A549 (cell line): ENCODE measurements around the gene PCDHA1. TPM values are rescaled to one million over a fixed set of nuclear protein-coding genes. Genes with fewer than 3 reads are reported as not detected.

ENCODE experiments used
- ATAC-seq, 2 experiments: fragments of 200-7000 bp in 1 of 2; fragments of >200 bp in 1 of 2; cut with Nextera tagmentation in 1 of 2; cut with Tn5 transposase in 1 of 2; 3 replicates each; pipeline versions ENCODE4 v1.8.0 to v1.9.1; 2018 to 2020; ENCODE audit warnings: mild to moderate bottlenecking in 1 of 2, moderate library complexity in 1 of 2
- CTCF ChIA-PET: fragments of 300-600 bp; sonication (Branson Sonifier 250); formaldehyde crosslinking; extraction: SDS; loops from one replicate; lab custom pipeline; 2021; ENCODE audit warnings: antibody characterized with exemption, inconsistent platforms; lab: Yijun Ruan, JAX
- POLR2A ChIA-PET: fragments of 350-600 bp; formaldehyde crosslinking; extraction: SDS; loops from one replicate; lab custom pipeline; 2021; ENCODE audit warnings: antibody characterized with exemption, inconsistent platforms; lab: Yijun Ruan, JAX
- DNase-seq, 2 experiments: peaks; one replicate each; pipeline versions ENCODE4 v3.0.0 to v3.0.0-alpha.2; 2011 to 2016; ENCODE audit warnings: low read depth in 1 of 2, low spot score in 1 of 2
- FAIRE-seq: peaks from 2 replicates; lab custom pipeline; 2011; peaks lifted over from hg19 to GRCh38; lab: Jason Lieb, UNC
- H3K27ac ChIP-seq, 2 experiments: fragments of >200 bp; sonication (Bioruptor Twin); formaldehyde crosslinking; 3 replicates each; pipeline ENCODE4 v1.5.1; 2016 to 2017
- H3K4me1 ChIP-seq: fragments of >200 bp; sonication (Bioruptor Twin); formaldehyde crosslinking; 3 replicates; pipeline ENCODE4 v1.6.1; 2016
- H3K4me2 ChIP-seq: fragments of >200 bp; sonication (Bioruptor Twin); formaldehyde crosslinking; 3 replicates; pipeline ENCODE4 v1.6.1; 2016
- H3K4me3 ChIP-seq: fragments of >200 bp; sonication (Bioruptor Twin); formaldehyde crosslinking; 3 replicates; pipeline ENCODE4 v1.5.1; 2016
- H3K9me3 ChIP-seq: fragments of >200 bp; sonication (Bioruptor Twin); formaldehyde crosslinking; 3 replicates; pipeline ENCODE4 v1.6.1; 2016
- CBX2 ChIP-seq: fragments of 200-600 bp; sonication (generic); IDR thresholded peaks from 2 replicates; pipeline ENCODE4 v1.6.1; 2016; ENCODE audit warnings: low read depth, mild to moderate bottlenecking, borderline replicate concordance
- CBX8 ChIP-seq: fragments of 200-600 bp; sonication (generic); IDR thresholded peaks from 2 replicates; pipeline ENCODE4 v1.6.1; 2016
- CTCF ChIP-seq: fragments of >200 bp; sonication (Bioruptor Twin); formaldehyde crosslinking; IDR thresholded peaks from 3 replicates; pipeline ENCODE4 v1.5.1; 2016
- EHF ChIP-seq: fragments of 250-450 bp; sonication (Bioruptor Pico); IDR thresholded peaks from 2 replicates; pipeline ENCODE4 v1.5.0; 2020; ENCODE audit warnings: mild to moderate bottlenecking
- EHMT2 ChIP-seq: fragments of 200-600 bp; sonication (generic); IDR thresholded peaks from 2 replicates; pipeline ENCODE4 v1.6.1; 2016; ENCODE audit warnings: antibody characterized with exemption, low read depth, mild to moderate bottlenecking, moderate library complexity
- ESRRA ChIP-seq: fragments of 150-350 bp; IDR thresholded peaks from 2 replicates; pipeline ENCODE4 v1.6.1; 2014; ENCODE audit warnings: mild to moderate bottlenecking, low read length, borderline replicate concordance
- FOSB ChIP-seq: fragments of 250-450 bp; sonication (Bioruptor Pico); IDR thresholded peaks from 2 replicates; pipeline ENCODE4 v1.5.0; 2020; ENCODE audit warnings: mild to moderate bottlenecking, moderate library complexity
- FOSL2 ChIP-seq, 2 experiments: fragments of 450-650 bp in 1 of 2; fragments of >200 bp in 1 of 2; sonication (Bioruptor Twin) in 1 of 2; formaldehyde crosslinking; IDR thresholded peaks; 2 replicates each; pipeline versions ENCODE4 v1.5.0 to v1.6.1; 2016 to 2020; ENCODE audit warnings: mild to moderate bottlenecking in 1 of 2, moderate library complexity in 1 of 2
- FOXS1 ChIP-seq: fragments of 250-450 bp; sonication (Bioruptor Pico); IDR thresholded peaks from 2 replicates; pipeline ENCODE4 v1.5.0; 2020; ENCODE audit warnings: mild to moderate bottlenecking, moderate library complexity
- HEYL ChIP-seq: fragments of 250-450 bp; sonication (Bioruptor Pico); IDR thresholded peaks from 2 replicates; pipeline ENCODE4 v1.8.0; 2021; ENCODE audit warnings: mild to moderate bottlenecking, moderate library complexity
- HMGXB4 ChIP-seq: fragments of 250-450 bp; sonication (Bioruptor Pico); IDR thresholded peaks from 2 replicates; pipeline ENCODE4 v1.5.0; 2021; ENCODE audit warnings: mild to moderate bottlenecking, moderate library complexity, borderline replicate concordance
- HOXB13 ChIP-seq: fragments of 250-450 bp; sonication (Bioruptor Pico); IDR thresholded peaks from 2 replicates; pipeline ENCODE4 v1.5.0; 2020; ENCODE audit warnings: low read depth, mild to moderate bottlenecking, moderate library complexity
- HOXB5 ChIP-seq: fragments of 250-450 bp; sonication (Bioruptor Pico); IDR thresholded peaks from 2 replicates; pipeline ENCODE4 v1.5.0; 2020; ENCODE audit warnings: mild to moderate bottlenecking, moderate library complexity
- JUN ChIP-seq, 2 experiments: fragments of >200 bp; sonication (Bioruptor Twin); formaldehyde crosslinking; IDR thresholded peaks; 2 replicates in 1 of 2; 3 replicates in 1 of 2; pipeline ENCODE4 v1.6.1; 2016 to 2017
- JUNB ChIP-seq: fragments of >200 bp; sonication (Bioruptor Twin); formaldehyde crosslinking; IDR thresholded peaks from 2 replicates; pipeline ENCODE4 v1.6.1; 2016
- KDM5A ChIP-seq: fragments of 200-600 bp; sonication (generic); IDR thresholded peaks from 2 replicates; pipeline ENCODE4 v1.6.1; 2016; ENCODE audit warnings: antibody characterized with exemption, mild to moderate bottlenecking
- MAZ ChIP-seq: fragments of 150-350 bp; IDR thresholded peaks from 2 replicates; pipeline ENCODE4 v1.6.1; 2014; ENCODE audit warnings: antibody characterized with exemption, low read depth, low read length, borderline replicate concordance
- MYC ChIP-seq: IDR thresholded peaks from 2 replicates; pipeline ENCODE4 v1.6.1; 2012; ENCODE audit warnings: mild to moderate bottlenecking, inconsistent platforms, low read length, improper control_type of control experiment, borderline replicate concordance
- NPAS2 ChIP-seq: fragments of 250-450 bp; sonication (Bioruptor Pico); IDR thresholded peaks from 2 replicates; pipeline ENCODE4 v1.8.0; 2022; ENCODE audit warnings: mild to moderate bottlenecking, moderate library complexity, borderline replicate concordance
- PHF8 ChIP-seq: fragments of 200-600 bp; sonication (generic); IDR thresholded peaks from 2 replicates; pipeline ENCODE4 v1.6.1; 2016; ENCODE audit warnings: low read depth, mild to moderate bottlenecking, antibody characterized with exemption, moderate library complexity, borderline replicate concordance
- POLR2A ChIP-seq: IDR thresholded peaks from 2 replicates; pipeline ENCODE4 v1.6.1; 2012; ENCODE audit warnings: mild to moderate bottlenecking, low read length
- POLR2AphosphoS2 ChIP-seq: conservative IDR thresholded peaks from 2 replicates; pipeline ENCODE4 v1.6.1; 2012; ENCODE audit warnings: low read length, improper control_type of control experiment, inconsistent platforms
- RAD21 ChIP-seq, 2 experiments: fragments of >200 bp in 1 of 2; sonication (Bioruptor Twin) in 1 of 2; formaldehyde crosslinking in 1 of 2; IDR thresholded peaks in 1 of 2; conservative IDR thresholded peaks in 1 of 2; 2 replicates in 1 of 2; 3 replicates in 1 of 2; pipeline ENCODE4 v1.6.1; 2012 to 2018; ENCODE audit warnings: inconsistent platforms in 1 of 2
- RARB ChIP-seq: fragments of 250-450 bp; sonication (Bioruptor Pico); IDR thresholded peaks from 2 replicates; pipeline ENCODE4 v1.8.0; 2021; ENCODE audit warnings: mild to moderate bottlenecking, moderate library complexity
- RFX5 ChIP-seq: fragments of 450-650 bp; IDR thresholded peaks from 2 replicates; pipeline ENCODE4 v1.7.1; 2014; ENCODE audit warnings: antibody characterized with exemption, mild to moderate bottlenecking, moderate library complexity
- SMC3 ChIP-seq: fragments of >200 bp; sonication (Bioruptor Twin); formaldehyde crosslinking; IDR thresholded peaks from 3 replicates; pipeline ENCODE4 v1.6.1; 2018; ENCODE audit warnings: inconsistent platforms
- TFCP2L1 ChIP-seq: fragments of 250-450 bp; sonication (Bioruptor Pico); IDR thresholded peaks from 2 replicates; pipeline ENCODE4 v1.5.0; 2021; ENCODE audit warnings: mild to moderate bottlenecking
- TP53 ChIP-seq: fragments of 250-450 bp; sonication (Bioruptor Pico); IDR thresholded peaks from 2 replicates; pipeline ENCODE4 v1.5.0; 2021; ENCODE audit warnings: mild to moderate bottlenecking, moderate library complexity
- ZNF302 ChIP-seq: fragments of 250-450 bp; sonication (Bioruptor Pico); IDR thresholded peaks from 2 replicates; pipeline ENCODE4 v1.9.0; 2021; ENCODE audit warnings: inconsistent platforms, mild to moderate bottlenecking, moderate library complexity
- ZSCAN20 ChIP-seq: fragments of 250-450 bp; sonication (Bioruptor Pico); IDR thresholded peaks from 2 replicates; pipeline ENCODE4 v1.8.0; 2022; ENCODE audit warnings: mild to moderate bottlenecking, moderate library complexity
- WGBS: methylation state at CpG from one replicate; pipeline ENCODE4 v1.1.6; 2017; ENCODE audit errors: missing lambda C conversion rate; 5-methylcytosine and 5-hydroxymethylcytosine counted together
- polyA plus RNA-seq, 4 experiments: library from polyadenylated mRNA; depleted of rRNA in 3 of 4; stranded (reverse); fragments of >200 nt; fragmentation: RNase III in 1 of 4; extraction: RNeasy Plus Mini Kit Qiagen cat#74134 plus additional on column Dnase treatment in 1 of 4; gene quantifications; 2 replicates in 3 of 4; 3 replicates in 1 of 4; pipeline ENCODE4 v1.2.3, GENCODE V29; 2011 to 2017

The PCDHA1 gene
- polyA plus RNA-seq, 2 of the 4 experiments (the other 2 are of a cell fraction): 0.13 to 0.52 TPM

- no peak for TF ChIP-seq MAZ
- no peak for TF ChIP-seq JUN (IDR thresholded peaks at IDR 0.05)
- TF ChIP-seq POLR2AphosphoS2: no peak
- peak; percentile 87 for TF ChIP-seq HOXB13 (CRISPR knock-in tag)
- no peak for TF ChIP-seq FOSL2 (IDR thresholded peaks at IDR 0.05)
- peak; percentile 38; the same call in 1 of the 2 replicates for TF ChIP-seq FOSL2 (CRISPR knock-in tag; IDR thresholded peaks at IDR 0.05)
- no peak for TF ChIP-seq PHF8
- peak; percentile 92 for TF ChIP-seq RAD21 (conservative IDR thresholded peaks at IDR 0.05 in 1 of 2, IDR thresholded peaks at IDR 0.05 in 1 of 2)
- TF ChIP-seq HOXB5 (CRISPR knock-in tag): 0 out of 2 replicates have a peak, but pooled peaks have one; percentile 62
- no peak for TF ChIP-seq TP53 (CRISPR knock-in tag)
- no peak for TF ChIP-seq KDM5A
- no peak for TF ChIP-seq CBX8
- TF ChIP-seq POLR2A: peak; percentile 55
- TF ChIP-seq EHF (CRISPR knock-in tag): peak; percentile 69; the same call in 1 of the 2 replicates
- peak; percentile 53; the same call in 1 of the 2 replicates for TF ChIP-seq ZSCAN20 (CRISPR knock-in tag)
These were observed 255.0 kb downstream of the PCDHA1 start (continued) for GRCh38 chr5:141040771-141041426.

GRCh38 chr5:141041427-141041785 is 255.5 kb downstream of the PCDHA1 start:
- no peak overlapping the region for H3K27ac ChIP-seq
- ChIA-PET POLR2A (interaction anchor here (2.4 kb wide), 2 partner anchors 115 to 166 kb away, joined by 26 to 30 read pairs; partner anchors contain the start of genes PCDHA12 and PCDHAC1), CTCF (interaction anchor here (0.7 to 5.5 kb wide), 40 partner anchors 9 to 523 kb away, joined by 3 to 77 read pairs (median 6); partner anchors contain the start of genes PCDHA1, PCDHA11, PCDHA12 and PCDHA3)
- no peak for DNase-seq
- TF ChIP-seq RARB (CRISPR knock-in tag) (no peak), EHMT2 (no peak), ZNF302 (no peak), HEYL (no peak), FOSB (CRISPR knock-in tag) (no peak), HMGXB4 (CRISPR knock-in tag) (no peak), RFX5 (no peak), PHF8 (no peak), SMC3 (no peak), NPAS2 (CRISPR knock-in tag) (no peak), ZSCAN20 (CRISPR knock-in tag) (no peak), TFCP2L1 (CRISPR knock-in tag) (no peak), FOXS1 (CRISPR knock-in tag) (no peak), CBX2 (no peak), MYC (no peak), CTCF (no peak), ESRRA (no peak), JUNB (no peak), TP53 (CRISPR knock-in tag) (no peak)
- no peaks in the 10 kb centered on the region for H3K9me3 ChIP-seq
- H3K4me1 ChIP-seq: peaks cover 8% of the 10 kb centered on the region; the same call in 1 of the 3 replicates
- H3K4me3 ChIP-seq: no peak overlapping the region
- H3K4me2 ChIP-seq: no peak overlapping the region
- no peak for FAIRE-seq
- no peak for ATAC-seq
- 1% methylated on average over 4 of the region's 4 CpGs for WGBS
